Left lung (tissue), 10 donors: ENCODE data around the gene OR14C36. TPM values are rescaled to one million over a fixed set of nuclear protein-coding genes. Genes with fewer than 3 reads are reported as not detected.

Source experiments
- ATAC-seq: fragments of 200-7000 bp; cut with Tn5 transposase; one replicate; pipeline ENCODE4 v1.9.1; 2020; ENCODE audit warnings: moderate library complexity
- DNase-seq, 4 donors: peaks; one replicate each; pipeline ENCODE4 v3.0.0-alpha.2; 2013 to 2020
- H3K27ac ChIP-seq, 2 donors: fragments of 200-600 bp; sonication (generic) in 1 of 2; one replicate each; pipeline versions ENCODE4 v1.5.0 to v1.8.0; 2020 to 2021
- H3K27me3 ChIP-seq, 2 donors: fragments of 200-600 bp; sonication (generic) in 1 of 2; one replicate each; pipeline versions ENCODE4 v1.5.0 to v1.8.0; 2020 to 2021
- H3K36me3 ChIP-seq, 2 donors: fragments of 200-600 bp; sonication (generic) in 1 of 2; one replicate each; pipeline versions ENCODE4 v1.5.0 to v1.8.0; 2020 to 2021
- H3K4me1 ChIP-seq, 2 donors: fragments of 200-600 bp; one replicate each; pipeline ENCODE4 v1.8.0; 2021
- H3K4me3 ChIP-seq, 2 donors: fragments of 200-600 bp; sonication (generic) in 1 of 2; one replicate each; pipeline versions ENCODE4 v1.5.0 to v1.8.0; 2020 to 2021; ENCODE audit warnings: mild to moderate bottlenecking in 1 of 2
- H3K9me3 ChIP-seq, 2 donors: fragments of 200-600 bp; sonication (generic) in 1 of 2; one replicate each; pipeline versions ENCODE4 v1.5.0 to v1.8.0; 2020 to 2021
- CTCF ChIP-seq, 2 donors: fragments of 200-600 bp; sonication (generic) in 1 of 2; IDR thresholded peaks; one replicate each; pipeline versions ENCODE4 v1.5.0 to v1.8.0; 2021; ENCODE audit warnings: antibody characterized with exemption in 2 of 2
- intact Hi-C, 2 donors: fragments of 100-400 bp; cut with DNase I; formaldehyde crosslinking; loops; one replicate each; pipeline versions ENCODE4 v1.11.2 to v1.14.2; 2022
- polyA plus RNA-seq, 6 donors: library from polyadenylated mRNA; unstranded; fragments of 120-200 nt; gene quantifications; one replicate each; pipeline ENCODE4 v1.2.1, GENCODE V29; 2013; ENCODE audit not compliant: insufficient read length in 6 of 6
- total RNA-seq, 2 donors: library from RNA; stranded (reverse); fragmentation: NEBNext Ultra II Directional; extraction: Animal tissue kit (Norgen Biotek cat#: 25700); gene quantifications; one replicate each; pipeline ENCODE4 v1.2.1, GENCODE V29; 2021
- donor health status: DM: no; HTN: yes; CAD: no.
- donor health status: DM: no; HTN: no; CAD: no.

The OR14C36 gene
- total and polyA plus RNA-seq, 8 donors = not detected

GRCh38 chr1:248324468-248324867 lies 24.1 kb upstream of the OR14C36 start, which contains the start of gene OR2M7:
Gene OR2M7 (minus strand): TSS chr1:248324568. CDS start chr1:248324568, 0 bp downstream.
- H3K27ac ChIP-seq = no peak within 1 kb of the TSS
- DNase-seq (no peak), ATAC-seq (no peak)
- no peaks in the 10 kb centered on the region for H3K4me1 ChIP-seq
- no peaks in the 10 kb centered on the region for H3K36me3 ChIP-seq
- no peak for TF ChIP-seq CTCF (IDR thresholded peaks at IDR 0.05)
- H3K27me3 ChIP-seq = no peaks in the 10 kb centered on the region
- no peaks in the 10 kb centered on the region for H3K9me3 ChIP-seq
- no peak within 1 kb of the TSS for H3K4me3 ChIP-seq
- intact Hi-C loops = no loop called here

GRCh38 chr1:248343451-248343850 lies 5.1 kb upstream of the OR14C36 start:
- Histone ChIP-seq H3K27me3 (no peaks in the 10 kb centered on the region), H3K4me1 (no peaks in the 10 kb centered on the region), H3K27ac (no peak overlapping the region), H3K9me3 (no peaks in the 10 kb centered on the region), H3K4me3 (no peak overlapping the region), H3K36me3 (no peaks in the 10 kb centered on the region)
- DNase-seq (no peak), ATAC-seq (no peak)
- intact Hi-C loops = no loop called here
- TF ChIP-seq CTCF (IDR thresholded peaks at IDR 0.05) = no peak

- H3K4me3 ChIP-seq = no peak overlapping the region
- intact Hi-C loops = no loop called here
- H3K27ac ChIP-seq = no peak overlapping the region
- H3K36me3 ChIP-seq = no peaks in the 10 kb centered on the region
- peaks cover 0 to 2% of the 10 kb centered on the region in 2 donors for H3K9me3 ChIP-seq
- no peaks in the 10 kb centered on the region for H3K4me1 ChIP-seq
- ATAC-seq (no peak), DNase-seq (no peak)
- no peak for TF ChIP-seq CTCF (IDR thresholded peaks at IDR 0.05)
- no peaks in the 10 kb centered on the region for H3K27me3 ChIP-seq
These were observed 10.8 kb downstream of the OR14C36 start for GRCh38 chr1:248359415-248359814.

GRCh38 chr1:248361121-248361715 lies 12.6 kb downstream of the OR14C36 start, which contains the start of gene OR2T4:
Gene OR2T4 (plus strand): TSS chr1:248361665. CDS start chr1:248361665, 0 bp downstream.
- Histone ChIP-seq H3K4me3 (no peak within 1 kb of the TSS), H3K9me3 (peaks cover 0 to 2% of the 10 kb centered on the region in 2 donors), H3K4me1 (no peaks in the 10 kb centered on the region), H3K27me3 (no peaks in the 10 kb centered on the region), H3K36me3 (no peaks in the 10 kb centered on the region), H3K27ac (no peak within 1 kb of the TSS)
- ATAC-seq (no peak), DNase-seq (no peak)
- intact Hi-C loops = no loop called here
- TF ChIP-seq CTCF (IDR thresholded peaks at IDR 0.05) = no peak

- DNase-seq = no peak
- peaks cover 0 to 2% of the 10 kb centered on the region in 2 donors for H3K9me3 ChIP-seq
- H3K27me3 ChIP-seq = no peaks in the 10 kb centered on the region
- intact Hi-C loops = no loop called here
- TF ChIP-seq CTCF (IDR thresholded peaks at IDR 0.05) = no peak
- no peak overlapping the region for H3K27ac ChIP-seq
- H3K4me1 ChIP-seq = no peaks in the 10 kb centered on the region
- H3K4me3 ChIP-seq = no peak overlapping the region
- ATAC-seq = no peak
- H3K36me3 ChIP-seq = no peaks in the 10 kb centered on the region
These were observed 18.0 kb downstream of the OR14C36 start for GRCh38 chr1:248366609-248367008.
